BJ (cell line): ENCODE results near the gene MAML1. TPM values are rescaled to one million over a fixed set of nuclear protein-coding genes. Genes with fewer than 3 reads are reported as not detected.

ENCODE experiments used
- CTCF ChIA-PET: fragments of 350-600 bp; formaldehyde crosslinking; extraction: SDS; loops from one replicate; lab custom pipeline; 2021; ENCODE audit warnings: antibody characterized with exemption, inconsistent platforms; lab: Yijun Ruan, JAX
- POLR2A ChIA-PET: fragments of 300-600 bp; sonication (Branson Sonifier 250); formaldehyde crosslinking; extraction: SDS; loops from one replicate; lab custom pipeline; 2021; ENCODE audit warnings: antibody characterized with exemption; lab: Charles Lee
- DNase-seq: peaks from one replicate; pipeline ENCODE4 v3.0.0-alpha.2; 2011; ENCODE audit warnings: low read depth
- H3K27me3 ChIP-seq: 2 replicates; pipeline ENCODE4 v1.6.0; 2011; ENCODE audit warnings: low read length; ENCODE audit not compliant: control insufficient read depth, insufficient read depth
- H3K36me3 ChIP-seq: 2 replicates; pipeline ENCODE4 v1.5.1; 2011; ENCODE audit warnings: low read length; ENCODE audit not compliant: control insufficient read depth, insufficient read depth
- H3K4me3 ChIP-seq: 2 replicates; pipeline ENCODE4 v1.5.1; 2011; ENCODE audit warnings: low read depth, mild to moderate bottlenecking, control low read depth, low read length
- polyA plus RNA-seq: library from polyadenylated mRNA; depleted of rRNA; stranded (reverse); fragments of >200 nt; gene quantifications from 2 replicates; pipeline ENCODE4 v1.2.3, GENCODE V29; 2011
- TF ChIP-seq, protein P1 (sequence below): IDR thresholded peaks from 2 replicates; pipeline ENCODE4 v1.5.1; 2011; ENCODE audit warnings: low read depth, mild to moderate bottlenecking, control low read depth, inconsistent platforms, low read length, moderate library complexity; ENCODE audit not compliant: insufficient read depth

MAML1 gene
- polyA plus RNA-seq, 1 experiment = 5.3 TPM

DNA sequence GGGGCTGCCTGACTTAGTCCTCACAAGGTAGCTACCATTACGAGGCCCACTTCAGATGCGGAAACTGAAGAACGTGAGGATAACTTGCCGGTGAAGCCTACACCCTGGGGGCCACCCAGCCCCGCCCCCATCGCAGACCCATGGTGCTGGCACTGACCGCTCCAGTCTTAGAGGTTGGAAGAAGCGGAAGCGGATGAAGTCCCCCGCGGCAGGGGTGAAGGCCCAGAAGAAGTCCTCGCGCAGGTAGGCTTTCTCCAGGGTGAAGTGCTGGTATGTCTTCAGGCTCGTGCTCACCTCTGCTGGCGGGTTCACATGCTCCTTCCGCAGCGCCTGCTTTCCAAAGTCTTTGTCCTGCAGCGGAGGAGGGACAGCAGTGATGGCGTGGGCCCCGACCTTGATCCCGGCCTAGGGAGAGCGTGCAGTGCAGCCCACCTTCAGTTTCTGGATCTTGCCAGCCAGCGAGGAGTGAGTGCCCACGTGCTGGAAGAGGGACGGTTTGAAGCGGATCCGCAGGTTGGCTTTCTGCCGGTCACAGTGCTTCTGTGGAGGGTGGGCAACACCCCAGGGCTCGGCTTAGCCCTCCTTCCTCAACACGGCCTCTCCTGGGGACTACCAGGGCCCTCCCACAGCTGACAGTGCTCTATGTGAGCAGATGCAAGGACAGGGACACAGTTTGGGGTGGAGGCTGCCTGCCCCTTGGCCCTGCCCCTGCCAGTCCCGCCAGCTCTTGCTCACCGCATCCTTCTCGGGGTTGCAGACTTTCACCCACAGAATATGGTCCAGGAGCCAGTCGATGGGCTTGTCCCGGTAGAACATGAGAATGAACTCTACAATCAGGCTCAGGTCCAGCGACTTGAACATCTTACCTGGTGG lies 66.4 kb downstream of the MAML1 start:
- TF ChIP-seq, protein P1, sequence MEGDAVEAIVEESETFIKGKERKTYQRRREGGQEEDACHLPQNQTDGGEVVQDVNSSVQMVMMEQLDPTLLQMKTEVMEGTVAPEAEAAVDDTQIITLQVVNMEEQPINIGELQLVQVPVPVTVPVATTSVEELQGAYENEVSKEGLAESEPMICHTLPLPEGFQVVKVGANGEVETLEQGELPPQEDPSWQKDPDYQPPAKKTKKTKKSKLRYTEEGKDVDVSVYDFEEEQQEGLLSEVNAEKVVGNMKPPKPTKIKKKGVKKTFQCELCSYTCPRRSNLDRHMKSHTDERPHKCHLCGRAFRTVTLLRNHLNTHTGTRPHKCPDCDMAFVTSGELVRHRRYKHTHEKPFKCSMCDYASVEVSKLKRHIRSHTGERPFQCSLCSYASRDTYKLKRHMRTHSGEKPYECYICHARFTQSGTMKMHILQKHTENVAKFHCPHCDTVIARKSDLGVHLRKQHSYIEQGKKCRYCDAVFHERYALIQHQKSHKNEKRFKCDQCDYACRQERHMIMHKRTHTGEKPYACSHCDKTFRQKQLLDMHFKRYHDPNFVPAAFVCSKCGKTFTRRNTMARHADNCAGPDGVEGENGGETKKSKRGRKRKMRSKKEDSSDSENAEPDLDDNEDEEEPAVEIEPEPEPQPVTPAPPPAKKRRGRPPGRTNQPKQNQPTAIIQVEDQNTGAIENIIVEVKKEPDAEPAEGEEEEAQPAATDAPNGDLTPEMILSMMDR = no peak
- peaks cover 44% of the 10 kb centered on the region for H3K36me3 ChIP-seq
- no peak for DNase-seq
- no peak overlapping the region for H3K4me3 ChIP-seq
- no peaks in the 10 kb centered on the region for H3K27me3 ChIP-seq
- POLR2A ChIA-PET = no interaction called here
- CTCF ChIA-PET = interaction anchor here (0.7 kb wide), 1 partner anchor 9 kb away, joined by 3 read pairs; no protein-coding TSS in a partner anchor

DNA sequence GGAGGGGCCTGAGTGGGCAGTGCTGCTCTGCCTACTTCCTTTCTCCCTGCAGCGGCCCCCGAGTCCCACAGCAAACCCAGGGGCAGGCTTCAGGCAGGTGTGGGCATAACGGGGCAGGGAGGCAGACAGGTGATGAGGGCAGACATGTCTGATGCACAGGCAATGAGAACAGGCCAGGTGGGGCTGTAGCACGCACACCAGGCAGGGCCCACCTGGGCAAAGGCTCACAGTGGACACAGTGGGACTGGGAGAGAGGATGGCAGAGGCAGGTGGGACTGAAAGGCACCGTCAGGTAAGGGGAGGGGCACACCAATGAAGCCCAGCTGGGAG lies 67.0 kb downstream of the MAML1 start:
- CTCF ChIA-PET = no interaction called here
- H3K4me3 ChIP-seq = no peak overlapping the region
- H3K36me3 ChIP-seq = peaks cover 44% of the 10 kb centered on the region
- POLR2A ChIA-PET = no interaction called here
- TF ChIP-seq, protein P1 = no peak
- H3K27me3 ChIP-seq = no peaks in the 10 kb centered on the region
- no peak for DNase-seq

DNA sequence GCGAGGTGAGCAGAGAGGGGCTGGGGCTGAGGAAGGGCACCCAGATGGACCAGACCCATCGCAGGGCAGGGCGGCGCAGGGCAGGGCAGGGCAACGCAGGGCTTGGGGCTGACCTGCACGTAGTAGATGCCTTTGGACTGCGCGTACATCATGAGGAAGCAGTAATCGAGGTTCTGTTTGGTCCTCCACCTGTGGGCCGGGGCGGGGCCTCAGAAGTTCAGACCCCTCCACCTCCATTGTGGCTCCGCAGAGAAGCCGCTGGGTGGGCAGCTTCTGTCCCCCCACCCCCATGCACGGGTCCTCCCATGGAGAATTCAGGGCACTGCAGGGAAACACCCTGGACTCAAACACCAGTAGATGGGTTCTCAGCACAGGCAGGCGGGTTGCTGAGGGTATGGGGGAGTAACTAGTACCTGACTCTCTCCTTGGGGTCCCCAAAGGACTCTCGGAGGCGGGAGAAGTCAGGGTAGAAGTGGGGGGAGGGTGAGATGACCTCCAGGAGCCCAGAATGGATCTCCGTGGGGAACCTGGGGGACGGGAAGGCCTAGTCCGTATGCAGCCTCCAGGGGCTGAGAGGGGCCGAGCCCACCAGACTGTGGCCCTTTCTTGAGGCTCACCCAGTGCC lies 67.6 kb downstream of the MAML1 start:
- TF ChIP-seq, protein P1 = no peak
- ChIA-PET CTCF (interaction anchor here (1.0 kb wide), 1 partner anchor 56 kb away, joined by 3 read pairs; no protein-coding TSS in a partner anchor), POLR2A (no interaction called here)
- H3K4me3 ChIP-seq = no peak overlapping the region
- no peaks in the 10 kb centered on the region for H3K27me3 ChIP-seq
- H3K36me3 ChIP-seq = peaks cover 44% of the 10 kb centered on the region
- DNase-seq = no peak

DNA sequence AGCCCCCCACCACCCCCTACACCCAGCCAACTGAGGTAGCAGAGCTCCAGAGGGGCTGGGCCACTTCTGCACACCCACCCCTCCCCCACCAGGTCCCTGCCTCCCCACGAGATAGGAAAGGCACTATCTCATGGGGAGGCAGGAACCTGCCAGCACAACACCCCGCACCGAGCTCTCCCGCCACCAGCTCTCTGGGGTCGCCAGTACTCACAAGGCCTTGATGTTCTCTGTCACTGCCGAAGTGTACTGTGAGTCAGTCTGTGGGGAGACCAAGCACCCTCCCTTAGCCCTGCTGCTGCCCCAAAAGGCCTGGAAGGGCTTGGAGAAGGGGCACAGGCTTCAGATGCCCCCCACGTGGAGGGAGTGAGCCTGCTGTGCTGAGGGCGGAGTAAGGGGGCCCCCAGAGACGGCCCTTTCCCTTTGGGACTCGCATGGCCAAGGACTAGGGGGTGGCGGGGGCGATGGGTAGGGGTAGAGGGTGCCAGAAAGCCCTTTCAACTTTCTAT lies 68.1 kb downstream of the MAML1 start:
- Histone ChIP-seq H3K4me3 (no peak overlapping the region), H3K36me3 (peaks cover 44% of the 10 kb centered on the region), H3K27me3 (no peaks in the 10 kb centered on the region)
- ChIA-PET CTCF (interaction anchor here (1.0 kb wide), 1 partner anchor 56 kb away, joined by 3 read pairs; no protein-coding TSS in a partner anchor), POLR2A (no interaction called here)
- TF ChIP-seq, protein P1 = no peak
- no peak for DNase-seq
